Kidney (tissue), 14 donors: ENCODE results near the gene C2orf81. TPM values are rescaled to one million over a fixed set of nuclear protein-coding genes. Genes with fewer than 3 reads are reported as not detected.
A peak's percentile ranks its signal among the peaks of the same experiment; 100 is the strongest.
"Not testable (repeated sequence)": the region's sequence is repeated elsewhere in the genome, so short reads cannot be mapped to it uniquely, and the experiment has no call there.

Experiments
- DNase-seq, 5 donors: peaks; one replicate each; pipeline ENCODE4 v3.0.0-alpha.2; 2013 to 2020
- FAIRE-seq: peaks from 2 replicates; lab custom pipeline; 2012; peaks lifted over from hg19 to GRCh38; lab: Jason Lieb, UNC
- H3K27ac ChIP-seq, 2 donors: one replicate each; pipeline ENCODE4 v1.7.0; 2013; ENCODE audit warnings: low read depth in 2 of 2, low read length in 2 of 2, inconsistent platforms in 1 of 2
- H3K27me3 ChIP-seq: one replicate; pipeline ENCODE4 v1.7.1; 2013; ENCODE audit warnings: low read length, inconsistent platforms; ENCODE audit not compliant: control insufficient read depth, insufficient read depth
- H3K36me3 ChIP-seq, 3 donors: one replicate each; pipeline versions ENCODE4 v1.7.0 to v1.7.1; 2013; ENCODE audit warnings: low read length in 3 of 3, control low read depth in 1 of 3, inconsistent platforms in 1 of 3; ENCODE audit not compliant: insufficient read depth in 3 of 3, control insufficient read depth in 2 of 3
- H3K4me1 ChIP-seq, 3 donors: one replicate each; pipeline versions ENCODE4 v1.7.0 to v1.7.1; 2013; ENCODE audit warnings: low read length in 3 of 3, inconsistent platforms in 1 of 3, low read depth in 1 of 3; ENCODE audit not compliant: control insufficient read depth in 2 of 3, insufficient read depth in 2 of 3
- H3K4me3 ChIP-seq, 3 donors: one replicate each; pipeline versions ENCODE4 v1.7.0 to v1.8.1; 2013; ENCODE audit warnings: low read length in 3 of 3, control low read depth in 1 of 3, inconsistent platforms in 1 of 3
- H3K9ac ChIP-seq, 3 donors: one replicate each; pipeline versions ENCODE4 v1.7.0 to v1.7.1; 2013; ENCODE audit warnings: low read length in 3 of 3, control low read depth in 1 of 3, inconsistent platforms in 1 of 3
- H3K9me3 ChIP-seq, 3 donors: one replicate each; pipeline versions ENCODE4 v1.7.0 to v1.7.1; 2013; ENCODE audit warnings: low read length in 3 of 3, control low read depth in 1 of 3, inconsistent platforms in 1 of 3; ENCODE audit not compliant: control insufficient read depth in 2 of 3, insufficient read depth in 1 of 3
- intact Hi-C: fragments of 100-400 bp; cut with DNase I; formaldehyde crosslinking; loops from one replicate; pipeline ENCODE4 v1.11.1; 2022
- polyA plus RNA-seq: library from polyadenylated mRNA; stranded (reverse); fragments of 350-450 nt; fragmentation: Illumina TruSeq; extraction: RNeasy Lipid Tissue Mini Kit (QIAGEN cat#74804); gene quantifications from one replicate; pipeline ENCODE4 v1.2.3, GENCODE V29; 2014; ENCODE audit warnings: low read depth, low replicate concordance; ENCODE audit not compliant: insufficient read depth
- total RNA-seq: library from RNA; stranded (reverse); fragmentation: NEBNext Ultra II Directional; extraction: Animal tissue kit (Norgen Biotek cat#: 25700); gene quantifications from one replicate; pipeline ENCODE4 v1.2.1, GENCODE V29; 2021
- TF ChIP-seq, protein P1 (sequence below): IDR thresholded peaks from 3 replicates; pipeline ENCODE4 v1.5.1; 2012; ENCODE audit warnings: mild to moderate bottlenecking, moderate library complexity, borderline replicate concordance; ENCODE audit not compliant: insufficient read depth; ENCODE audit errors: extremely low read depth
- donor health status: control.
- donor health status: control.
- donor health status: control.
- donor health status: control.
- donor health status: control.
- donor health status: DM: yes; HTN: yes; CAD: no.
- donor health status: Normal renal cell carcinoma (clear cell type).

C2orf81 gene
- total and polyA plus RNA-seq, 2 donors from 2014 or later: 8.8 to 11.6 TPM

DNA sequence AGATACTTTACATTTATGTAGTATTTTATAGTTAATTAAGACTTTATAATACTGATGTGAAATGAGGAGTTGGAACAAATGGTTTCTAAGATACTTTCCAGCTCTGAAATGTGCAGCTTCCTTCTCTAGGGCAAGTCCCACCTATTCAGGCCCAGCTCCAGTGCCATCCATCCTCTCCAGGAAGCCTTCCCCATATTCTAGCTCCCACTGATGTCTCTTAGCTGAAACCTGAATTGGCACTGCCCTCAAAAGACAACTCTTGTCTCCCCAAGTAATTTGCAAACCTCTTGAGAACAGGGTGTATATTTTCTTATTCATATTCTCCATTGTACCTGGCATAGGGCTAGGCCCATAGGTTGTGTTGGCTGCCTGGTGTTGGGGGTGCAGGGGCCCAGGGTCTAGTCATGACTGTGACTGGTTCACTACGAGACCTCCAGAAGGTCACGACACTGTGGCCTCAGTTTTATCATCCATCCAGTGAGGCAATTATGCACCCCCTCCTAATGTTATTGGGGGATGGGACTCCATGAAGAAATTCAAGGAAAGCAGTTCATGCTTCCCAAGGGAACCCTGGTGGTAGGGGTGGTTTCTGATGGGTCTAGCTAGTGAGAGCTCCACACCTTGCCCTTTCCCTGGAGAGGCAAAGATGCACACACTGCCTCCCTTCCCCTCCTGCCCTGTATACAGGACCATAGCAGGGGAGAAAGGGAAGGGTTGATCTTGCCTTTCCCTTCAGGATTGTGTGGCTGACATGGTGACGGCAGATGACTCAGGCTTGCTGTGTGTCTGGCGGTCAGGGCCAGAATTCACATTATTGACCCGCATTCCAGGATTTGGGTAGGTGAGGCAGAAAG is 2.9 kb upstream of the C2orf81 start:
- no peaks in the 10 kb centered on the region for H3K27me3 ChIP-seq
- H3K4me3 ChIP-seq: no peak overlapping the region
- TF ChIP-seq, protein P1, sequence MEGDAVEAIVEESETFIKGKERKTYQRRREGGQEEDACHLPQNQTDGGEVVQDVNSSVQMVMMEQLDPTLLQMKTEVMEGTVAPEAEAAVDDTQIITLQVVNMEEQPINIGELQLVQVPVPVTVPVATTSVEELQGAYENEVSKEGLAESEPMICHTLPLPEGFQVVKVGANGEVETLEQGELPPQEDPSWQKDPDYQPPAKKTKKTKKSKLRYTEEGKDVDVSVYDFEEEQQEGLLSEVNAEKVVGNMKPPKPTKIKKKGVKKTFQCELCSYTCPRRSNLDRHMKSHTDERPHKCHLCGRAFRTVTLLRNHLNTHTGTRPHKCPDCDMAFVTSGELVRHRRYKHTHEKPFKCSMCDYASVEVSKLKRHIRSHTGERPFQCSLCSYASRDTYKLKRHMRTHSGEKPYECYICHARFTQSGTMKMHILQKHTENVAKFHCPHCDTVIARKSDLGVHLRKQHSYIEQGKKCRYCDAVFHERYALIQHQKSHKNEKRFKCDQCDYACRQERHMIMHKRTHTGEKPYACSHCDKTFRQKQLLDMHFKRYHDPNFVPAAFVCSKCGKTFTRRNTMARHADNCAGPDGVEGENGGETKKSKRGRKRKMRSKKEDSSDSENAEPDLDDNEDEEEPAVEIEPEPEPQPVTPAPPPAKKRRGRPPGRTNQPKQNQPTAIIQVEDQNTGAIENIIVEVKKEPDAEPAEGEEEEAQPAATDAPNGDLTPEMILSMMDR: no peak
- intact Hi-C loops: no loop called here
- no peak overlapping the region for H3K9ac ChIP-seq
- no peak overlapping the region for H3K27ac ChIP-seq
- H3K4me1 ChIP-seq: peaks cover 0 to 3% (median 0%) of the 10 kb centered on the region in 3 donors
- FAIRE-seq: no peak
- no peaks in the 10 kb centered on the region for H3K9me3 ChIP-seq
- peak in 1 of 5 donors; percentile 43 for DNase-seq
- H3K36me3 ChIP-seq: peaks cover 3 to 40% (median 15%) of the 10 kb centered on the region in 3 donors

DNA sequence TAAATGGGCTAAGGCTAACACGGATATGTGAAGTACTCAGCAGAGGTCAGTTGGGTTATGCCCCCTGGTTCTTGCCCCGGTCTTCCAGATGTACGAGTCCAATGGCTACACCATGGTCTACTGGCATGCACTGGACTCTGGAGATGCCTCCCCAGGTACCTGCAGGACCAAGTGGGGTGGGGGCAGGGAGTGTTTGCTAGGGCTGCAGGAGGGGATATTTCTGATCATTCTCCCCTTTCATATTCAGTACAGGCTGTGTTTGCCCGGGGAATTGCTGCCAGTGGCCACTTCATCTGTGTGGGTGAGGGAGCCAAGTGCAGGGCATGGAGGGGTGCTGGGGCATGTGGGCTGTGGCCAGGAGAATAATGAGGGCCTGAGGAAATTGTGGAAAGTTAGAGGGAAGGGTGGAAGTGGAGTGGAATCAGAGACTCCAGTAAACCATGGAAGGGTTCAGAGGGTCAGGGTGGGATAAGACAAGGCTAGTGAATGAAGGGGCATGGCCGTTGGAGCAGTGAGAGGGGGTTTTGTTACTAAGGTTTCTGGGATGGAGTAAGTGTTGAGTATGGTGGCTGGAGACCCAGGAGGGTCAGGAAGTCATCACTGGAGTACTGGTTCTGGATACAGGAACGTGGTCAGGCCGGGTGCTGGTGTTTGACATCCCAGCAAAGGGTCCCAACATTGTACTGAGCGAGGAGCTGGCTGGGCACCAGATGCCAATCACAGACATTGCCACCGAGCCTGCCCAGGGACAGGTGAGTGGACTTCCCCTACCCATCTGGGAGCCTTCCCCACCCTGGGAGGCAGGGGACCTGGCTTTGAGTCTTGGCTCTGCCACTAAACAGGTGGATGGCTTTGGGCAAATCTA is 2.0 kb upstream of the C2orf81 start:
- Histone ChIP-seq H3K4me3 (no peak overlapping the region), H3K27me3 (no peaks in the 10 kb centered on the region), H3K9ac (no peak overlapping the region), H3K27ac (no peak overlapping the region), H3K4me1 (peaks cover 0 to 3% (median 0%) of the 10 kb centered on the region in 3 donors), H3K9me3 (no peaks in the 10 kb centered on the region), H3K36me3 (peaks cover under 1 to 33% (median 7%) of the 10 kb centered on the region in 3 donors)
- no peak for FAIRE-seq
- intact Hi-C loops: no loop called here
- DNase-seq: peak in 1 of 5 donors; percentile 51
- TF ChIP-seq, protein P1: no peak

DNA sequence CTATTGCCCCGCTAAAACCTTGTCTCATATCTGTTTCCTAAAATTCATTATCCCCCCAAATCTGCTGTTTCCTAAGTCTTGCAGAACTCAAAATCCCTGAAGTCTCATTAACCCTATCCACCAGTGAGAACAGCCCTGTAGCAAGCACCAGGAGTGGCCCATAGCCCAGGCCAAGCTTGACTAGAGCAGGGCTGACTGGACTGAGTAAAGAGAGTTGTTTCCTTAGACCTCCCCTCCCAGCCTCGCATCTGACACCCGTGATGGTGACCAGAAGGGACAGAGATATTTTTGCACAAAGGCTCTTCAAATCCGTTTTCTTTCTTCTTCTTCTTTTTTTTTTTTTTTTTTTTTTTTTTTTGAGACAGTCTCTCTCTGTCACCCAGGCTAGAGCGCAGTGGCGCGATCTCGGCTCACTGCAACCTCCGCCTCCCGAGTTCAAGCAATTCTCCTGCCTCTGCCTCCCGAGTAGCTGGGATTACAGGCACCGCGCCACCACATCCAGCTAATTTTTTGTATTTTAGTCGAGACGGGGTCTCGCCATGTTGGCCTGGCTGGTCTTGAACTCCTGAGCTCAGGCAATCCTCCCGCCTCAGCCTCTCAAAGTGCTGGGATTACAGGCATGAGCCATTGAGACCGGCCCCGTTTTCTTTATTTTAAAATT is 846 bp downstream of the C2orf81 start:
- H3K36me3 ChIP-seq, intact Hi-C loops, H3K9ac ChIP-seq, H3K27ac ChIP-seq, FAIRE-seq, H3K4me1 ChIP-seq, H3K27me3 ChIP-seq, H3K9me3 ChIP-seq: not testable (repeated sequence)
- H3K4me3 ChIP-seq: peak overlapping the region in 1 of 3 donors; percentile 92
- peak in 1 of 5 donors; percentile 39 for DNase-seq
